Measurements from ENCODE around the gene LDLRAD4. TPM values are rescaled to one million over a fixed set of nuclear protein-coding genes. Genes with fewer than 3 reads are reported as not detected.
"Not testable (repeated sequence)": the region's sequence is repeated elsewhere in the genome, so short reads cannot be mapped to it uniquely, and the experiment has no call there.

The LDLRAD4 gene
- polyA plus RNA-seq, 1 of the 3 experiments (the other 2 are of a cell fraction) = 0.16 TPM

GRCh38 chr18:13676471-13676870 lies 457.9 kb downstream of the LDLRAD4 start:
- H3K4me1 ChIP-seq (ENCODE audit: control insufficient read depth in 1 of 2, insufficient read depth in 2 of 2, low read depth in 1 of 2, low read length in 1 of 2) = no peaks in the 10 kb centered on the region
- 94% methylated on average over 6 of the region's 6 CpGs for WGBS (ENCODE audit: low lambda C conversion rate)
- peaks cover 8 to 21% of the 10 kb centered on the region in 2 experiments for H3K36me3 ChIP-seq (replicated peaks in 1 of 2; ENCODE audit: control insufficient read depth in 1 of 2, insufficient read depth in 2 of 2, low read length in 1 of 2)
- no peaks in the 10 kb centered on the region for H3K27me3 ChIP-seq (ENCODE audit: insufficient read depth)
- ChIA-PET POLR2A (no interaction called here), CTCF (no interaction called here)
- H4K20me1 ChIP-seq (ENCODE audit: insufficient read depth) = no peaks in the 10 kb centered on the region
- H2AFZ ChIP-seq (ENCODE audit: low read depth) = no peak overlapping the region
- H3F3A ChIP-seq (replicated peaks; ENCODE audit: insufficient read depth) = peaks cover 25% of the 10 kb centered on the region
- no peak for DNase-seq
- TF ChIP-seq SMC3 (IDR thresholded peaks at IDR 0.05; ENCODE audit: low read depth, low read length) (no peak), MEF2A (IDR thresholded peaks at IDR 0.05; ENCODE audit: borderline replicate concordance, low read depth) (no peak), ELF1 (IDR thresholded peaks at IDR 0.05) (no peak), GATA2 (CRISPR knock-in tag; IDR thresholded peaks at IDR 0.05) (no peak), NFIC (IDR thresholded peaks at IDR 0.05; ENCODE audit: borderline replicate concordance) (no peak), FOSL2 (IDR thresholded peaks at IDR 0.05; ENCODE audit: borderline replicate concordance, low read depth) (no peak), POLR2AphosphoS5 (IDR thresholded peaks at IDR 0.05; ENCODE audit: low read depth, low read length) (no peak), FOXJ3 (CRISPR knock-in tag; IDR thresholded peaks at IDR 0.05) (no peak), RCOR1 (IDR thresholded peaks at IDR 0.05; ENCODE audit: low read length) (no peak), USF2 (IDR thresholded peaks at IDR 0.05; ENCODE audit: borderline replicate concordance, low read depth, low read length) (no peak), USF1 (IDR thresholded peaks at IDR 0.05; ENCODE audit: borderline replicate concordance, low read depth) (no peak), ZBTB33 (IDR thresholded peaks at IDR 0.05; ENCODE audit: borderline replicate concordance, low read depth) (no peak), YY1 (IDR thresholded peaks at IDR 0.05; ENCODE audit: low read depth) (no peak), MXI1 (IDR thresholded peaks at IDR 0.05; ENCODE audit: low read depth, low read length) (no peak), JUND (IDR thresholded peaks at IDR 0.05) (no peak), RFX5 (IDR thresholded peaks at IDR 0.05; ENCODE audit: low read length) (no peak)
- TF ChIP-seq, protein P1, sequence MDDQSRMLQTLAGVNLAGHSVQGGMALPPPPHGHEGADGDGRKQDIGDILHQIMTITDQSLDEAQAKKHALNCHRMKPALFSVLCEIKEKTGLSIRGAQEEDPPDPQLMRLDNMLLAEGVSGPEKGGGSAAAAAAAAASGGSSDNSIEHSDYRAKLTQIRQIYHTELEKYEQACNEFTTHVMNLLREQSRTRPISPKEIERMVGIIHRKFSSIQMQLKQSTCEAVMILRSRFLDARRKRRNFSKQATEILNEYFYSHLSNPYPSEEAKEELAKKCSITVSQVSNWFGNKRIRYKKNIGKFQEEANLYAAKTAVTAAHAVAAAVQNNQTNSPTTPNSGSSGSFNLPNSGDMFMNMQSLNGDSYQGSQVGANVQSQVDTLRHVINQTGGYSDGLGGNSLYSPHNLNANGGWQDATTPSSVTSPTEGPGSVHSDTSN (IDR thresholded peaks at IDR 0.05) = no peak
- H3K27ac ChIP-seq (ENCODE audit: low read depth in 2 of 2, low read length in 1 of 2) = no peak overlapping the region
- H3K9me3 ChIP-seq = no peaks in the 10 kb centered on the region
- no peak overlapping the region for H3K4me3 ChIP-seq (ENCODE audit: low read depth in 2 of 2, low read length in 1 of 2)
- H3K9me2 ChIP-seq = no peaks in the 10 kb centered on the region
- H3K4me2 ChIP-seq = no peak overlapping the region
- no peak overlapping the region for H3K9ac ChIP-seq
- peaks cover 37% of the 10 kb centered on the region for H3K79me2 ChIP-seq (ENCODE audit: insufficient read depth)

- CTCF ChIA-PET = not testable (repeated sequence)
These were observed 458.8 kb downstream of the LDLRAD4 start for GRCh38 chr18:13677350-13677749.

More at GRCh38 chr18:13677350-13677749, 458.8 kb downstream of the LDLRAD4 start:
- H3K27ac ChIP-seq (ENCODE audit: low read depth in 2 of 2, low read length in 1 of 2); H3K4me3 ChIP-seq (ENCODE audit: low read depth in 2 of 2, low read length in 1 of 2); POLR2A ChIA-PET; H3K27me3 ChIP-seq (ENCODE audit: insufficient read depth); H3K4me1 ChIP-seq (ENCODE audit: control insufficient read depth in 1 of 2, insufficient read depth in 2 of 2, low read depth in 1 of 2, low read length in 1 of 2); H4K20me1 ChIP-seq (ENCODE audit: insufficient read depth); DNase-seq; H3K4me2 ChIP-seq; H3K9me2 ChIP-seq; H3K9me3 ChIP-seq; H2AFZ ChIP-seq (ENCODE audit: low read depth); H3K9ac ChIP-seq: not testable (repeated sequence)
- Histone ChIP-seq H3K79me2 (ENCODE audit: insufficient read depth) (peaks cover 41% of the 10 kb centered on the region), H3K36me3 (replicated peaks in 1 of 2; ENCODE audit: control insufficient read depth in 1 of 2, insufficient read depth in 2 of 2, low read length in 1 of 2) (peaks cover 9 to 22% of the 10 kb centered on the region in 2 experiments), H3F3A (replicated peaks; ENCODE audit: insufficient read depth) (peaks cover 25% of the 10 kb centered on the region)
- over 99% methylated on average over 13 of the region's 13 CpGs for WGBS (ENCODE audit: low lambda C conversion rate)

All from SK-N-SH (cell line).